Coronary artery (tissue), 2 donors: ENCODE measurements around the gene METTL25.

Source experiments
- DNase-seq: peaks from one replicate; pipeline ENCODE4 v3.0.0-alpha.2; 2017; ENCODE audit warnings: low spot score
- H3K27ac ChIP-seq, 2 donors: fragments of 200-600 bp; sonication (generic); one replicate each; pipeline ENCODE4 v1.5.1; 2016 to 2019
- H3K4me3 ChIP-seq: fragments of 200-600 bp; sonication (generic); 2 replicates; pipeline ENCODE4 v1.5.1; 2016; ENCODE audit warnings: mild to moderate bottlenecking, moderate library complexity
- CTCF ChIP-seq: fragments of 200-600 bp; sonication (generic); IDR thresholded peaks from one replicate; pipeline ENCODE4 v1.5.1; 2019; ENCODE audit warnings: antibody characterized with exemption

METTL25 gene

GRCh38 chr12:82461836-82462235, 103.5 kb downstream of the METTL25 start:
- no peak overlapping the region for H3K4me3 ChIP-seq
- DNase-seq: no peak
- TF ChIP-seq CTCF: no peak
- H3K27ac ChIP-seq: no peak overlapping the region

GRCh38 chr12:82468563-82468962, 110.2 kb downstream of the METTL25 start:
- no peak for TF ChIP-seq CTCF
- DNase-seq: no peak
- no peak overlapping the region for H3K4me3 ChIP-seq

GRCh38 chr12:82470906-82471512, 112.7 kb downstream of the METTL25 start:
- no peak overlapping the region for H3K4me3 ChIP-seq
- DNase-seq: no peak
- no peak overlapping the region for H3K27ac ChIP-seq
- TF ChIP-seq CTCF: no peak

More at GRCh38 chr12:82468563-82468962, 110.2 kb downstream of the METTL25 start:
- H3K27ac ChIP-seq: no peak overlapping the region

- Histone ChIP-seq H3K27ac (no peak overlapping the region), H3K4me3 (no peak overlapping the region)
- no peak for TF ChIP-seq CTCF
- DNase-seq: no peak
These were observed 114.9 kb downstream of the METTL25 start for GRCh38 chr12:82473111-82473754.

- DNase-seq: no peak
- no peak overlapping the region for H3K27ac ChIP-seq
- H3K4me3 ChIP-seq: no peak overlapping the region
- TF ChIP-seq CTCF: no peak
These were observed 116.0 kb downstream of the METTL25 start for GRCh38 chr12:82474181-82474797.

GRCh38 chr12:82474798-82475184, 116.5 kb downstream of the METTL25 start:
- H3K4me3 ChIP-seq: no peak overlapping the region
- no peak for TF ChIP-seq CTCF
- H3K27ac ChIP-seq: no peak overlapping the region
- DNase-seq: no peak

GRCh38 chr12:82475211-82475610, 116.9 kb downstream of the METTL25 start:
- no peak overlapping the region for H3K27ac ChIP-seq
- H3K4me3 ChIP-seq: no peak overlapping the region
- DNase-seq: no peak
- no peak for TF ChIP-seq CTCF
